HG03575 (cell line): ENCODE measurements around the gene ARIH1.
A peak's percentile ranks its signal among the peaks of the same experiment; 100 is the strongest.
"Not testable (repeated sequence)": the region's sequence is repeated elsewhere in the genome, so short reads cannot be mapped to it uniquely, and the experiment has no call there.

Source experiments
- ATAC-seq: cut with Tn5 transposase; IDR thresholded peaks from one replicate; pipeline ENCODE4 v1.9.1; 2021; ENCODE audit not compliant: unreplicated experiment, insufficient number of reproducible peaks, low FRiP score; ENCODE audit errors: extremely low read depth

Gene ARIH1, protein sequence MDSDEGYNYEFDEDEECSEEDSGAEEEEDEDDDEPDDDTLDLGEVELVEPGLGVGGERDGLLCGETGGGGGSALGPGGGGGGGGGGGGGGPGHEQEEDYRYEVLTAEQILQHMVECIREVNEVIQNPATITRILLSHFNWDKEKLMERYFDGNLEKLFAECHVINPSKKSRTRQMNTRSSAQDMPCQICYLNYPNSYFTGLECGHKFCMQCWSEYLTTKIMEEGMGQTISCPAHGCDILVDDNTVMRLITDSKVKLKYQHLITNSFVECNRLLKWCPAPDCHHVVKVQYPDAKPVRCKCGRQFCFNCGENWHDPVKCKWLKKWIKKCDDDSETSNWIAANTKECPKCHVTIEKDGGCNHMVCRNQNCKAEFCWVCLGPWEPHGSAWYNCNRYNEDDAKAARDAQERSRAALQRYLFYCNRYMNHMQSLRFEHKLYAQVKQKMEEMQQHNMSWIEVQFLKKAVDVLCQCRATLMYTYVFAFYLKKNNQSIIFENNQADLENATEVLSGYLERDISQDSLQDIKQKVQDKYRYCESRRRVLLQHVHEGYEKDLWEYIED

DNA sequence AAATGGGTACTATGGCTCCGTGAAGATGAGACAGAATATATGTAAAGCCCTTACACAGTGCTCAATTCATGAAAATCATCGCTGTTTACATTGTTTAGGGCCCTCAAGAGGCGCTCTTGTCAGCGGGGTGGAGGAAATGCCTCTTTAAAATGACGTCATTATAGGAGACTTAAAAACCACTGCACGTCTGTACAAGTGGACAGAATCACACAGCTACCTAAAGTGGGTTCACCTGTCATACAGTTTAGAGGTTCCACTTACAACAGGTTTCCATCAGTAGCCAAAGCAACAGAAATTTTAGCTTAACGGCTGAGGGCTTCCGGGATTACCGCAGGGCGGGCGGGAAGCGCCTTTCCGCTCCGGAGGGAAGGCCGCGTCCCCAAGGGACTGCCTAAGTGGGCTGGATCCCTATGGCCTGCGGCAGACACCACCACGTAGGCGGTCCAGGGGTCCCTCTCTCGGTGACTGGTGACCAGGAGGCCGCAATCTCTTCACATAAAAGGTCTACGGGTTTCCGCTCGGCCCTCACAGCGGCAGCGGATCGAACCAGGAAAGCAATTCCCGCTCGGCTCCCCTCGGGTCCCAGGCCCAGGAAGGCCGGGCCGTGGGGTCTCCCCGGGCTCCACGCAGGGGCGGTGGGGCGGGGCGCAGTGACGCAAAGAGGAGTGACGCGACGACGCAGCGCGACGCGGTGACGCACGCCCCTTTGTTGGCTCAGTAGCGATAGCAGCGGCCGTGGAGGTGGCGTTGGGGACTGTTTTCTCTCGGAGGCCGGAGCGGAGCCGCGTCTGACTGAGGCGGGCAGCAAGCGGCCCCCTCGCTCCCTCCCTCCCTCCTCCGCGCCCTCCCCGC lies at the start of gene ARIH1:
Gene ARIH1 (plus strand): TSS at position 717 of the 852 bp plus-strand sequence. CDS start 310 bp downstream, outside the sequence.
- peak; percentile 33 for ATAC-seq

DNA sequence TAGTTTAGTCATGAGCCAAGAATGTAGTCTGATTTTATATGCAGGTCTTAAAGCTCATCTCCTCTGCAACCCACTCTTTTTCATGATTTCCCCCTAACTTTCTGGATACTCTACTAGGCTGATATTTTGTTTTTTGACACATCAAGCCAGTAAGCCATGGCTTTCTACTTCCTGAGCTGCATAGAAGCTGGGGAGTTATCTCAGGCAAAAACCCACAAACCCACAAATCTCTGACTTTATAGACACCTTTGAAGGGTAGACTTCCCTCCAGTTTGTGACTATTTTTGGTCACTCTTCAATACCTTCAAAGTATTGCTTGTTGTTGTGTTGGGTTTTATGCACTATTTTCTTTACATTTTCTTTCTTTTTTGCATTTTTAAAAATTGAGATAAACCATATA lies 47.4 kb upstream of the ARIH1 start:
- no peak for ATAC-seq

DNA sequence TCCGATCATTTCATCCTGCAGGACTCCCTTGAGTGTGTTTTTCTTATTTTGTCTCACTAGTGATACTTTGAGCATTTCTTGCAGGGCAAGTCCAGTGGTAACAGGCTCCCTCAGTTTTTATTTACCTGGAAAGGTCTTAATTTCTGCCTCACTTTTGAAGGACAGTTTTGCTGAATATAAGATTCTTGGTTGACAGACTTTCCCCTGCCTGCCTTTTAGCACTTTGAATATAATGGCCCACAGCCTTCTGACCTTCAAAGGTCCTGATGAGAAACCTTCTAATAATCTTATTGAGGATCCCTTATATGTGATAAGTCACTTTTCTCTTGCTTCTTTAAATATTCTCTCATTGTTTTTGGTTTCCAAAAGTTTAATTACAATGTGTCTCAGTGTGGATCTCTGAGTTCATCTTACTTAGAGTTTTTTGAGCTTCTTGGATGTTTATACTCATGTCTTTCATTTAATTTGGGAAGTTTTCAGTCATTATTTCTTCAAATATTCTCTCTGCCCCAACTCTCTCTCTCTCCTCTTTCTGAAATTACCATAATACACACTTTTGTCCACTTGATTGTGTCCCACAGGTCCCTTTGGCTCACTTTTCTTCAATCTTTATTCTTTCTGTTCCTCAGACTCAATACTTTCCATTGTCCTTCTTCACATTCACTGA lies 36.3 kb upstream of the ARIH1 start:
- ATAC-seq, result no peak

DNA sequence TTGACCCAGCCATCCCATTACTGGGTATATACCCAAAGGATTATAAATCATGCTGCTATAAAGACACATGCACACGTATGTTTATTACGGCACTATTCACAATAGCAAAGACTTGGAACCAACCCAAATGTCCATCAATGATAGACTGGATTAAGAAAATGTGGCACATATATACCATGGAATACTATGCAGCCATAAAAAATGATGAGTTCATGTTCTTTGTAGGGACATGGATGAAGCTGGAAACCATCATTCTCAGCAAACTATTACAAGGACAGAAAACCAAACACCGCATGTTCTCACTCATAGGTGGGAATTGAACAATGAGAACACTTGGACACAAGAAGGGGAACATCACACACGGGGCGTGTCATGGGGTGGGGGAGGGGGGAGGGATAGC lies 31.3 kb upstream of the ARIH1 start:
- not testable (repeated sequence) for ATAC-seq

DNA sequence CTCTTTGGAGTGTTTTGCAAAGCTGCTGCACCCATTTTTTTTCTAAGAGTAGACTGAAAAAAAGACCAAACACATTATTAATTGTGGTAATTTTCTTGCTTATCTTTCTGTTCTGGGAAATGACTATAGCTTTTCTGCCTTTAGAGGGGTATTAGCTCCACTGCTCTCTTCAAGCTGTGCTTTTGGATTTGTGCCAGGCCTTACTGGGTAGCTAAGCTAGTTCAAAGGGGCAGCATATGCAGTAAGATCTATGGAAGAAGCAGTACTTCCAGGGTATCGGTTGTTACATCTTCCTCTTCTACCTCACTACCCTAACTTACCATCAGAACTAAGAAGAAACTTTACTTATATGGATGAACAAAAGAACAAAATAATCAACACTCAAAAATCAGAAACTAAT lies 28.7 kb upstream of the ARIH1 start:
- no peak for ATAC-seq

DNA sequence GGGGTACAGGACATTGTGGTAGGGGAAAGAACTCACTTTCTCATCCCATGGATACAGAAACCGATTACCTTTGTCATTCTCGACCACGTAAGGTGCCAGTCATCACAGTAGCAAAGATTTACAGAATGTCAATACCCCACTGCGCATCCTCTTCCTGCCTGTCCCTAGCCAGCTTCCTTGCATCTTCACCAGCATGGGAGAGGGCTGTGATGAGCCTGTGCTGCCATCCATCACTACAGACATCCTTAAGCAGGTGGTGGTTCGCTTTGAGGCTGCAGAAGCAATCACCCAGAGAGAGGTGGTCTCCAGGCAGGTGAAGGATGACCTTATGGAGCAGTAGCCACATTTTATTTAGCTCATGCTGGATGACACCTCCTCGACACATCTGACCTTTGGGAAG lies 23.3 kb upstream of the ARIH1 start:
- no peak for ATAC-seq

DNA sequence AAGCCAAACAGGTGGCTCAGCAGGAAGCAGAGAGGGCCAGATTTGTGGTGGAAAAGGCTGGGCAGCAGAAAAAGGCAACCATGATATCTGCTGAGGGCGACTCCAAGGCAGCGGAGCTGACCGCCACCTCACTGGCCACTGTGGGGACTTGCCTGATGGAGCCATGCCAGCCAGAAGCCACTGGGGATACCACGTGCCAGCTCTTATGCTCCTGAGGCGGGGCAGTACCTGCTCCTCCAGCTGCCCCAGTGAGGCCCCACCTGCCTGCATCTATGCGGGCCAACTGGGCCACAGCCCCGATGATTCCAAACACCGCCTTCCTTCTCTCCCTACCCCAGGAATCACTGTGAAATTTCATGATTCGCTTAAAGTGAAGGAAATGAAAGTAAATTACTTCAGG lies 22.9 kb upstream of the ARIH1 start:
- no peak for ATAC-seq

DNA sequence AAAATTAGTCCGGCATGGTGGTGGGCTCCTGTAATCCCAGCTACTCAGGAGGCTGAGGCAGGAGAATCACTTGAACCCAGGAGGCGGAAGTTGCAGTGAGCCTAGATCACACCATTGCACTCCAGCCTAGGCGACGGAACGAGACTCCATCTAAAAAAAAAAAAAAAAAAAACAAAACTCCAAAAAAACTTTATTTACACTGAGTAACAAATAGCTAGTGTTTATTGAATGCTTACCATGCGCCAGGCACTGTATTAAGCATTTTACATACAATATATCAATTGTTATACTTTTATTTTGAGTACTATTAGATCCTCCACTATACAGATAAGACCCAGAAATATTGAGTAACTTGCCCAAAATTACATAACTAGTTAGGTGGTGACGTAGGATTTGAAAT lies 17.4 kb upstream of the ARIH1 start:
- ATAC-seq, result no peak

DNA sequence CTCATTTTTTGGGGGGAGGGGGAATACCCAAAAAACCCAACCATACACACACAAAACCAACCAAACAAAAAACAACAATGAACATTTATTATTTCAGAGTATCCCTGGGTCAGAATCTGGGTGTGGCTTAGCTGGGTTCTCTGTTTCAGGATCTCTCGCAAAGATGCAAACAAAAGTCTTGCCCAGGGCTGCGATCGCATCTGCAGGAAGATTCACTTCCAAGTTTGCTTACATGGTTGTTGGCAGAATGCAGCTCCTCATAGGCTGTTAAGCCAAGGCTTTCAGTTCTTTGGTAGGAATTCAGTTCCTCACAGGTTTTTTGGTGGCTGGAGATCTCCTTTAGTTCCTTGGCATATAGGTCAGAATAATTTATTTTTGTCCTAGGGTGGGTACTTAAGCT lies 13.7 kb upstream of the ARIH1 start:
- ATAC-seq, result no peak

DNA sequence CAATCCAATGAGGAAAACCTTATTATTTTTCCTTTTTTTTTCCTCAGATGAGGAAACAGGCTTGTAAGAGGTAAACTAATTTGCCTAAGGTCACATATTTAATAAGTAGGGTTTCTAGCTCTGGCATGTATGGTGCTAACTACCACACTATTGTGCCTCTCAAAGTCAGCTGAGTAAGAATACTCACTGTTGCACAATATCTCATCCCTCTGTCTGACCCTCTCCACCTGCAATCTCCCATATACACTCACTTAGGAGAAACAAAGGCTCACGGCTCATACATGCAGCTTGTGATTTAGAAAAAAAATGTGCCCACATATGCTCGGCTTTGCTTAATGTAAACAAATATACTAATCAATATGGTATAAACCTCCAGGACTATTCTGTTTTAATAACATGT lies 10.4 kb upstream of the ARIH1 start:
- ATAC-seq, result no peak

DNA sequence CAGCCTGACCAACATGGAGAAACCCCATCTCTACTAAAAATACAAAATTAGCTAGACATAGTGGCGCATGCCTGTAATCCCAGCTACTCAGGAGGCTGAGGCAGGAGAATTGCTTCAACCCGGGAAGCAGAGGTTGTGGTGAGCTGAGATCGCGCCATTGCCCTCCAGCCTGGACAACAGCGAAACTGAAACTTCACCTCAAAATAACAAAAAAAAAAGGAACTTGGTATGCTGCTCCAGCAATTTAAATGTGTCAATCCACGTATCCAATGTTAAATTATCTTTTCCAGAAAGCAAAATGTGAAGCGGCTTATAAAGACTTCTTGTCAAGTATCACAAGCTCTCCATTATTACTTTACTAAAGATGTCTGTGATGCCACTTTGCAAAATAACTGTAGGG lies 9.9 kb upstream of the ARIH1 start:
- ATAC-seq, result no peak

DNA sequence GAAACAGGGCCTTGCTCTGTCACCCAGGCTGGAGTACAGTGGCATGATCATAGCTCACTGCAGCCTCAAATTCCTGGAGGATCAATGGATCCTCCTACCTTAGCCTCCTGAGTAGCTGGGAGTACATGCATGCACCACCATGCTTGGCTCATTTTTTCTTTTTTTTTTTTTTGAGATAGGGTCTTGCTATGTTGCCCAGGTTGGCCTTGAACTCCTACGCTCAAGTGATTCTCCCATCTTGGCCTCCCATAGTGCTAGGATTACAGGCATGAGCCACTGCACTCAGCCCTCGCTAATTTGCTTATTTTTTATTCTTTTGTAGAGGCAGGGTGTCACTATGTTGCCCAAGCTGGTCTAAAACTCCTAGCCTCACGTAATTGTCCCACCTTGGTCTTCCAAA lies 6.0 kb upstream of the ARIH1 start:
- ATAC-seq, result no peak

DNA sequence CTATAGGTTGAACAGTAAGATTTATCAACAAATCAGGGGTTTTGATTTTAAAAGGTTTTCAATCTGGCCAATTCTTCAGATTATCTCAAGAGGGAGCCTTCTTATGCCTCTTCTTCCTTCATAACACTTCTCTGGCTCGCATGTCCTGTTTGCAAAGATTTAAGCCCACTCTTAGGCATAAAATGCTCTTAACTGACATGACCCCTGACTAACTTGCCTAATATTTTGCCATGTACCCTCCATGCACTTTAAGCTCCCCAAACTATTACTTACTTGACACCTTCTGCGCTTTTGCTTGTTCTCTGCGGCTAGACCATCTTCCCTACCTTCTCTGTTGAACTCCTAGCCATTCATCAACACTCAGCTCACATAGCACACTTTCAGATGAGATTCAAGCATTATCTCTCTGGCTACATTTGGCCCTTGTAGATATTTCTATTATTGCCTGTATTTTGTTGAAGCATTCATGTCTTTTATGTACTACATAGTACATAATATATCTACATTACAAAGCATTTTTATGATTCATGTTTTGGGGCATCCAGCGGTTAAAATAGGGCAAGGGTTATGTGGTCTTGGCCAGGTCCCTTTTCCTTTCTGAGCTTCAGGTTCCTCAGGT lies 1.0 kb upstream of the ARIH1 start:
- ATAC-seq, result no peak

DNA sequence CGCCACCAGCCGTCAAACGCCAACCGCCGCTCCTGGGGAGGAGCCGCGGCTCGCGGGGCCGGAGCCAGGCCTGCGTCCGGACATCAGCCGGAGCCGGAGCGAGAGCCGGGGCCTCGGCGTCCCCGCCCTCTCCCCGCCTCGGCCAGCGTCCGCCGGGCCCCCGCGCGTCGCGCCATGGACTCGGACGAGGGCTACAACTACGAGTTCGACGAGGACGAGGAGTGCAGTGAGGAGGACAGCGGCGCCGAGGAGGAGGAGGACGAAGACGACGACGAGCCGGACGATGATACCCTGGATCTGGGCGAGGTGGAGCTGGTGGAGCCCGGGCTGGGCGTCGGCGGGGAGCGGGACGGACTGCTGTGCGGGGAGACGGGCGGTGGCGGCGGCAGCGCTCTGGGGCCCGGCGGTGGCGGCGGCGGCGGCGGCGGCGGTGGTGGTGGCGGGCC lies 359 bp downstream of the ARIH1 start:
- no peak for ATAC-seq

DNA sequence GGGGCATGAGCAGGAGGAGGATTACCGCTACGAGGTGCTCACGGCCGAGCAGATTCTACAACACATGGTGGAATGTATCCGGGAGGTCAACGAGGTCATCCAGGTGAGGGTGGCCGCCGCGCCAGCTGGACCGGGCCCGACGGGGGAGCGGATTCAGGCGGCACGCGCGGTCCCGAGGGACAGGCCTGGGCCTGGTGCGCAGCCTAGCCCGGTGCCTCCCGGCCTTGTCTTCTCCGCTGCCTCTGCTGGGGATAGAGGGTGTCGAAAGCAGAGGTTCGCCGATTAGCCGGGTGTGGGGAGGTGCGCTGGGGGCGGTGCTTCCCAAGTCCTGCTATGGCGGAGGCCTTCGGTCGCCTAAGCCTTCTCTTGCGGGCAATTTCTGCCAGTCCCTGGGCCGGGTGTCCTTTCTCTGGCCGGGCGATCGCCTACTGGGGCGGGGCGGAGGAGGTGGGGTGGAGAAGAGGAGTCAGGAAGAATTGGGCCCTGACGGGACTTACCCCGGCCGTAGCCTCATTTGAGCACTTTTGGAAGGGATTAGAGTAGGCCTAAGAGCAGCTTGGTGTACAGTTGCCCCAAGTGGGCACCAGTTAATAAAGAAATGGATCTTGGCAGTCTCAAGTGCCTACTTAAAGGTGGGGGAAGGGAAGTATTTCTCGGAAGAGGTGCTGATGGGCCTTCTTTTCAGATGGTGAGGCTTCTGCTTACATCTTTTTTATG lies 940 bp downstream of the ARIH1 start:
- ATAC-seq, result no peak

DNA sequence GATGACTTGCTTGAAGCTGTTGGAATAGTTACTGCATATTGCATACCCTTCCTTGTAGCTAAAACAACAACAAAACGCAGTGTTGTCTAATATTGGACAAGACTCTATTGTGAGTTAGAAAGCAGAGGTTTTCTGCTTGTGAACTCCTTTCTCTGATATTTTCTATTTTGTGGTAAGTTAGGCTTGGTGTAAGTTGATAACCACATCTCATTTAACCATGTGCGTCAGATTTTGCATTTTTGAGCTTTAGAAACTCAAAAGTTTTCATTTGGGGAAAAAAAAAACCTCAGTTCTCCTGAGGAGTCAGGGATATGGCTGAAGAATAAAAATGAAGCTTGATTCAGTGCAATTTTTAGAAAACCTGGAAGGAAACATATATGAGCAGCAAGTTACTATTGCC lies 1.5 kb downstream of the ARIH1 start:
- ATAC-seq, result no peak

DNA sequence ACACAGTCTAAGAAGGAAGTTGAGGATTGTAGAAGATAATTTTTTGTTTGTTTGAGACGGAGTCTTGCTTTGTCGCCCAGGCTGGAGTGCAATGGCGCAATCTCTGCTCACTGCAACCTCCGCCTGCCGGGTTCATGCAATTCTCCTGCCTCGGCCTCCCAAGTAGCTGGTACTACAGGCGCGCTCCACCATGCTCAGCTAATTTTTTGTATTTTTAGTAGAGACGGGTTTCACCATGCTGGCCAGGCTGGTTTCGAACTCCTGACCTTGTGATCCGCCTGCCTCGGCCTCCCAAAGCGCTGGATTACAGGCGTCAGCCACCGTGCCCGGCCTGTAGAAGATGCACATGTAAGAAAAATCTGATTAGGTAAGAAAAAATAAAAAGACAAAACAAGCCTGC lies 2.2 kb downstream of the ARIH1 start:
- ATAC-seq, result not testable (repeated sequence)

DNA sequence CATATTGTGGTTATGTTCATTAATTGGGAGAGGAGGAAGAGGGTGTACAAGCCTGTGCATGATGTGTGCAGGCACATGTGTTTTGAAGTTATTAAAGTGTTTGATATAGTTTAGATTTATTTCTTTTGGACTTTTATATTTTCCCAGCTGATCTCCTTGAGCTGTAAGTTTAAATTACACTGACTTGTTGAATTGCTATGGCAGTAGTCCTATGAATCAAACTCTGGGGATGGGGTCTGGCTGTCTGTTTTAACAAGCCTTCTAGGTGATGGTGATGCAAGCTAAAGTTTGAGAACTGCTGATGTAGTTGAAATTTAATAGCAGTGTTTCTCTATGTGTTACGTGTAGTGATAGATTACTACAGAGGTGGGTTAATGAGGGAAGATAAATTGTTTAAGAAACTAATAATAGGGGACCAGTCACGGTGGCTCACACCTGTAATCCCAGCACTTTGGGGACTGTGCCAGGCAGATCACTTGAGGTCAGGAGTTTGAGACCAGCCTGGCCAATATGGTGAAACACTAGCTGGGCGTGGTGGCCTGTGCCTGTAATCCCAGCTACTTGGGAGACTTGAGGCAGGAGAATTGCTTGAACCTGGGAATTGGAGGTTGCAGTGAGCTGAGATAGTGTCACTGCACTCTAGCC lies 7.0 kb downstream of the ARIH1 start:
- ATAC-seq, result no peak
